GM12865 (cell line): Measurements from ENCODE around the gene BCKDHB.

Experiments used
- DNase-seq: peaks from one replicate; pipeline ENCODE4 v3.0.0; 2010; ENCODE audit warnings: low read depth
- H3K4me3 ChIP-seq: 2 replicates; pipeline ENCODE4 v1.5.1; 2011; ENCODE audit warnings: mild to moderate bottlenecking, low read depth, low read length, control low read depth
- CTCF ChIP-seq: IDR thresholded peaks from 2 replicates; pipeline ENCODE4 v1.5.1; 2011; ENCODE audit warnings: low read length, control low read depth, low read depth, inconsistent platforms; ENCODE audit not compliant: insufficient read depth; ENCODE audit errors: missing control alignments

BCKDHB gene

GRCh38 chr6:80314531-80314930, 208.1 kb downstream of the BCKDHB start:
- DNase-seq: no peak
- H3K4me3 ChIP-seq: no peak overlapping the region
- no peak for TF ChIP-seq CTCF

- DNase-seq: no peak
- TF ChIP-seq CTCF: no peak
- H3K4me3 ChIP-seq: no peak overlapping the region
Observed at GRCh38 chr6:80316686-80317231, 210.3 kb downstream of the BCKDHB start.

- TF ChIP-seq CTCF: no peak
- DNase-seq: no peak
- no peak overlapping the region for H3K4me3 ChIP-seq
Observed at GRCh38 chr6:80319196-80319595, 212.7 kb downstream of the BCKDHB start.

GRCh38 chr6:80321011-80321410, 214.5 kb downstream of the BCKDHB start:
- no peak for DNase-seq
- H3K4me3 ChIP-seq: no peak overlapping the region
- TF ChIP-seq CTCF: no peak

GRCh38 chr6:80325742-80326141, 219.3 kb downstream of the BCKDHB start:
- H3K4me3 ChIP-seq: no peak overlapping the region
- no peak for DNase-seq
- TF ChIP-seq CTCF: no peak

- no peak for TF ChIP-seq CTCF
- DNase-seq: no peak
- H3K4me3 ChIP-seq: no peak overlapping the region
Observed at GRCh38 chr6:80328652-80329051, 222.2 kb downstream of the BCKDHB start.

GRCh38 chr6:80329496-80329895, 223.0 kb downstream of the BCKDHB start:
- TF ChIP-seq CTCF: no peak
- DNase-seq: no peak
- H3K4me3 ChIP-seq: no peak overlapping the region
